Hepatocyte (in vitro differentiated cells): ENCODE measurements around the gene FBXO15. TPM values are rescaled to one million over a fixed set of nuclear protein-coding genes. Genes with fewer than 3 reads are reported as not detected.

Experiments used
- DNase-seq: peaks from one replicate; pipeline ENCODE4 v3.0.0-alpha.2; 2016; ENCODE audit warnings: low spot score
- H2AFZ ChIP-seq: fragments of 200-600 bp; sonication (generic); 2 replicates; pipeline ENCODE4 v1.6.0; 2016; ENCODE audit warnings: antibody characterized with exemption, mild to moderate bottlenecking
- H3K27ac ChIP-seq: fragments of 200-600 bp; sonication (generic); 2 replicates; pipeline ENCODE4 v1.5.1; 2016; ENCODE audit warnings: mild to moderate bottlenecking
- H3K27me3 ChIP-seq: fragments of 200-600 bp; sonication (generic); 2 replicates; pipeline ENCODE4 v1.6.1; 2016
- H3K36me3 ChIP-seq: fragments of 200-600 bp; sonication (generic); replicated peaks from 2 replicates; pipeline ENCODE4 v1.5.1; 2016; ENCODE audit warnings: low read depth; ENCODE audit not compliant: insufficient read depth
- H3K4me1 ChIP-seq: fragments of 200-600 bp; sonication (generic); 2 replicates; pipeline ENCODE4 v1.5.1; 2016; ENCODE audit warnings: mild to moderate bottlenecking, moderate library complexity; ENCODE audit not compliant: insufficient read depth
- H3K4me2 ChIP-seq: fragments of 200-600 bp; sonication (generic); 2 replicates; pipeline ENCODE4 v1.6.0; 2016
- H3K4me3 ChIP-seq: fragments of 200-600 bp; sonication (generic); 2 replicates; pipeline ENCODE4 v1.5.1; 2016; ENCODE audit warnings: mild to moderate bottlenecking
- H3K79me2 ChIP-seq: fragments of 200-600 bp; sonication (generic); 2 replicates; pipeline ENCODE4 v1.6.0; 2017; ENCODE audit warnings: mild to moderate bottlenecking
- H3K9me2 ChIP-seq: fragments of 200-600 bp; sonication (generic); replicated peaks from 2 replicates; pipeline ENCODE4 v1.6.0; 2017; ENCODE audit warnings: mild to moderate bottlenecking; ENCODE audit not compliant: insufficient read depth
- H3K9me3 ChIP-seq: fragments of 200-600 bp; sonication (generic); 2 replicates; pipeline ENCODE4 v1.5.1; 2016; ENCODE audit warnings: low read depth, mild to moderate bottlenecking
- H4K20me1 ChIP-seq: fragments of 200-600 bp; sonication (generic); 2 replicates; pipeline ENCODE4 v1.6.0; 2016; ENCODE audit warnings: mild to moderate bottlenecking; ENCODE audit not compliant: insufficient read depth, poor library complexity, severe bottlenecking
- CTCF ChIP-seq: fragments of 200-600 bp; sonication (generic); IDR thresholded peaks from 2 replicates; pipeline ENCODE4 v1.5.1; 2016; ENCODE audit warnings: antibody characterized with exemption, mild to moderate bottlenecking; ENCODE audit not compliant: poor library complexity
- EZH2 ChIP-seq: fragments of 200-600 bp; sonication (generic); IDR thresholded peaks from 2 replicates; pipeline ENCODE4 v1.6.1; 2016; ENCODE audit warnings: antibody characterized with exemption, mild to moderate bottlenecking, borderline replicate concordance
- EZH2phosphoT487 ChIP-seq: fragments of 200-600 bp; sonication (generic); IDR thresholded peaks from one replicate; pipeline ENCODE4 v1.6.1; 2018; ENCODE audit warnings: antibody characterized with exemption, mild to moderate bottlenecking, low read depth, moderate library complexity; ENCODE audit not compliant: unreplicated experiment, severe bottlenecking
- WGBS: methylation state at CpG from one replicate; pipeline ENCODE4 v1.1.6; 2016; ENCODE audit warnings: low lambda C conversion rate; ENCODE audit errors: missing lambda C conversion rate; 5-methylcytosine and 5-hydroxymethylcytosine counted together
- polyA plus RNA-seq: library from polyadenylated mRNA; unstranded; fragments of >200 nt; fragmentation: Nextera tagmentation; extraction: Ambion mirVana; gene quantifications from 2 replicates; pipeline ENCODE4 v1.2.1, GENCODE V29; 2016
- total RNA-seq: library from RNA; depleted of rRNA; stranded (reverse); fragments of >200 nt; gene quantifications from 2 replicates; pipeline ENCODE4 v1.2.3, GENCODE V29; 2014

The FBXO15 gene
- total and polyA plus RNA-seq, 2 experiments from 2014 or later: 0.69 to 0.93 TPM

GRCh38 chr18:74066018-74066417 lies 81.6 kb downstream of the FBXO15 start:
- H3K9me2 ChIP-seq: no peaks in the 10 kb centered on the region
- H3K27ac ChIP-seq: no peak overlapping the region
- H3K27me3 ChIP-seq: no peaks in the 10 kb centered on the region
- H3K9me3 ChIP-seq: no peaks in the 10 kb centered on the region
- no peaks in the 10 kb centered on the region for H3K79me2 ChIP-seq
- TF ChIP-seq CTCF (no peak), EZH2phosphoT487 (no peak), EZH2 (no peak)
- 88% methylated on average over 7 of the region's 7 CpGs for WGBS
- no peaks in the 10 kb centered on the region for H4K20me1 ChIP-seq
- H3K36me3 ChIP-seq: no peaks in the 10 kb centered on the region
- no peak for DNase-seq
- H2AFZ ChIP-seq: no peak overlapping the region
- no peak overlapping the region for H3K4me2 ChIP-seq
- peaks cover 18% of the 10 kb centered on the region for H3K4me1 ChIP-seq
- no peak overlapping the region for H3K4me3 ChIP-seq

- Histone ChIP-seq H3K4me3 (no peak overlapping the region), H3K36me3 (no peaks in the 10 kb centered on the region), H3K4me1 (peaks cover 18% of the 10 kb centered on the region), H3K4me2 (no peak overlapping the region), H3K79me2 (no peaks in the 10 kb centered on the region), H2AFZ (no peak overlapping the region), H3K27me3 (no peaks in the 10 kb centered on the region), H3K9me3 (no peaks in the 10 kb centered on the region), H3K9me2 (no peaks in the 10 kb centered on the region), H4K20me1 (no peaks in the 10 kb centered on the region), H3K27ac (no peak overlapping the region)
- no peak for DNase-seq
- WGBS: 79% methylated on average over 3 of the region's 3 CpGs
- TF ChIP-seq EZH2: no peak
- TF ChIP-seq EZH2phosphoT487: no peak
- no peak for TF ChIP-seq CTCF
Observed at GRCh38 chr18:74065366-74065765, 82.3 kb downstream of the FBXO15 start.

- no peak overlapping the region for H3K27ac ChIP-seq
- H3K36me3 ChIP-seq: no peaks in the 10 kb centered on the region
- TF ChIP-seq EZH2 (no peak), CTCF (no peak), EZH2phosphoT487 (no peak)
- no peaks in the 10 kb centered on the region for H3K9me3 ChIP-seq
- H3K9me2 ChIP-seq: no peaks in the 10 kb centered on the region
- no peak overlapping the region for H3K4me3 ChIP-seq
- H3K79me2 ChIP-seq: no peaks in the 10 kb centered on the region
- peaks cover 18% of the 10 kb centered on the region for H3K4me1 ChIP-seq
- 79% methylated on average over 6 of the region's 6 CpGs for WGBS
- DNase-seq: no peak
- H2AFZ ChIP-seq: no peak overlapping the region
- H3K27me3 ChIP-seq: no peaks in the 10 kb centered on the region
- H4K20me1 ChIP-seq: no peaks in the 10 kb centered on the region
- H3K4me2 ChIP-seq: no peak overlapping the region
Observed at GRCh38 chr18:74064510-74064909, 83.1 kb downstream of the FBXO15 start.

GRCh38 chr18:74063557-74063956 lies 84.1 kb downstream of the FBXO15 start:
- TF ChIP-seq CTCF (no peak), EZH2 (no peak), EZH2phosphoT487 (no peak)
- no peak for DNase-seq
- no peaks in the 10 kb centered on the region for H3K79me2 ChIP-seq
- no peaks in the 10 kb centered on the region for H3K9me2 ChIP-seq
- H3K36me3 ChIP-seq: no peaks in the 10 kb centered on the region
- no peaks in the 10 kb centered on the region for H4K20me1 ChIP-seq
- no peaks in the 10 kb centered on the region for H3K27me3 ChIP-seq
- no peak overlapping the region for H3K27ac ChIP-seq
- H3K4me1 ChIP-seq: peaks cover 18% of the 10 kb centered on the region
- H3K4me3 ChIP-seq: no peak overlapping the region
- H3K9me3 ChIP-seq: no peaks in the 10 kb centered on the region
- H2AFZ ChIP-seq: no peak overlapping the region
- H3K4me2 ChIP-seq: no peak overlapping the region
- WGBS: 72% methylated on average over 5 of the region's 5 CpGs
